ENCODE data around the gene ZNF83. TPM values are rescaled to one million over a fixed set of nuclear protein-coding genes. Genes with fewer than 3 reads are reported as not detected.

The ZNF83 gene
- total RNA-seq, 1 donor from 2014 or later, result 47.9 TPM

GRCh38 chr19:52653161-52653560 lies 15.0 kb upstream of the ZNF83 start:
- ATAC-seq (no peak), DNase-seq (no peak)
- Histone ChIP-seq H3K27ac (no peak overlapping the region), H3K27me3 (ENCODE audit: low read depth) (no peaks in the 10 kb centered on the region), H3K36me3 (peaks cover 40% of the 10 kb centered on the region), H3K9me3 (no peaks in the 10 kb centered on the region), H3K4me1 (no peaks in the 10 kb centered on the region), H3K4me3 (no peak overlapping the region)
- intact Hi-C loops (cut with DNase I), result no loop called here
- no peak for TF ChIP-seq CTCF (IDR thresholded peaks at IDR 0.05)

- H3K4me3 ChIP-seq, result no peak overlapping the region
- no peaks in the 10 kb centered on the region for H3K27me3 ChIP-seq (ENCODE audit: low read depth)
- no peak for TF ChIP-seq CTCF (IDR thresholded peaks at IDR 0.05)
- no peaks in the 10 kb centered on the region for H3K4me1 ChIP-seq
- peaks cover 10% of the 10 kb centered on the region for H3K9me3 ChIP-seq
- no peak overlapping the region for H3K27ac ChIP-seq
- peaks cover 37% of the 10 kb centered on the region for H3K36me3 ChIP-seq
- intact Hi-C loops (cut with DNase I), result no loop called here
- DNase-seq, result no peak
- ATAC-seq, result no peak
These were observed 13.8 kb upstream of the ZNF83 start for GRCh38 chr19:52651956-52652355.

- intact Hi-C loops (cut with DNase I), result no loop called here
- Histone ChIP-seq H3K4me3 (no peak overlapping the region), H3K36me3 (peaks cover 13% of the 10 kb centered on the region), H3K27ac (no peak overlapping the region), H3K4me1 (no peaks in the 10 kb centered on the region), H3K27me3 (ENCODE audit: low read depth) (no peaks in the 10 kb centered on the region), H3K9me3 (peaks cover 23% of the 10 kb centered on the region)
- ATAC-seq (no peak), DNase-seq (no peak)
- no peak for TF ChIP-seq CTCF (IDR thresholded peaks at IDR 0.05)
These were observed 10.3 kb upstream of the ZNF83 start for GRCh38 chr19:52648336-52649016.

GRCh38 chr19:52646571-52647217 lies 8.5 kb upstream of the ZNF83 start:
- Histone ChIP-seq H3K27me3 (ENCODE audit: low read depth) (no peaks in the 10 kb centered on the region), H3K4me1 (no peaks in the 10 kb centered on the region), H3K27ac (no peak overlapping the region), H3K4me3 (no peak overlapping the region), H3K9me3 (peaks cover 23% of the 10 kb centered on the region), H3K36me3 (no peaks in the 10 kb centered on the region)
- TF ChIP-seq CTCF (IDR thresholded peaks at IDR 0.05), result no peak
- intact Hi-C loops (cut with DNase I), result no loop called here
- DNase-seq, result no peak
- ATAC-seq, result no peak

- H3K4me1 ChIP-seq, result peaks cover 13% of the 10 kb centered on the region
- peaks cover 3% of the 10 kb centered on the region for H3K9me3 ChIP-seq
- H3K36me3 ChIP-seq, result no peaks in the 10 kb centered on the region
- H3K27me3 ChIP-seq (ENCODE audit: low read depth), result no peaks in the 10 kb centered on the region
- DNase-seq, result no peak
- no peak overlapping the region for H3K27ac ChIP-seq
- no peak for TF ChIP-seq CTCF (IDR thresholded peaks at IDR 0.05)
- no peak overlapping the region for H3K4me3 ChIP-seq
- ATAC-seq, result no peak
- intact Hi-C loops (cut with DNase I), result no loop called here
These were observed 2.8 kb upstream of the ZNF83 start for GRCh38 chr19:52640916-52641315.
